ENCODE data around the gene F9. TPM values are rescaled to one million over a fixed set of nuclear protein-coding genes. Genes with fewer than 3 reads are reported as not detected.

Gene F9
- total and polyA plus RNA-seq, 12 donors, result 0.11 to 0.38 (median 0.11) TPM; not detected in 9

DNA sequence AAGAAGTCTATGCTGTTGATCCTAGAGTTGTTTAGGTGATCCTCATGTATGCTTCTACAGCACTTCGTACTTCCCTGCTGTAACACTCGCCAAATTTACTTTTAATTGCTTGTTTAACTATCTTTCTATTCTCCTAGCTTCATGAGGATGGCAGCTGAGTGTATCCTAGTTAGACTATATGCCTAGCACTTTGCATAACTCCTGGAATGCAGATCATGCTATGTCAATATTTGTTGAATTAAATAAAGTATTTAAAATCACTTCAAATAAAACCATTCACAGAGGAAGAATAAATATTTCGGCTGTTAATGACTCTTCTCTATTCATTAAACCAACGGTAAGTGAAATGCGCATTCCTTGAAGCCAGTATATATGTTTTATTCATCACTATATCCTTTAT lies 55.1 kb downstream of the F9 start:
- H3K4me3 ChIP-seq, result no peak overlapping the region
- WGBS, 4 donors, result 71 to 94% (median 85%) methylated on average over 5 of the region's 5 CpGs
- TF ChIP-seq, protein P1, sequence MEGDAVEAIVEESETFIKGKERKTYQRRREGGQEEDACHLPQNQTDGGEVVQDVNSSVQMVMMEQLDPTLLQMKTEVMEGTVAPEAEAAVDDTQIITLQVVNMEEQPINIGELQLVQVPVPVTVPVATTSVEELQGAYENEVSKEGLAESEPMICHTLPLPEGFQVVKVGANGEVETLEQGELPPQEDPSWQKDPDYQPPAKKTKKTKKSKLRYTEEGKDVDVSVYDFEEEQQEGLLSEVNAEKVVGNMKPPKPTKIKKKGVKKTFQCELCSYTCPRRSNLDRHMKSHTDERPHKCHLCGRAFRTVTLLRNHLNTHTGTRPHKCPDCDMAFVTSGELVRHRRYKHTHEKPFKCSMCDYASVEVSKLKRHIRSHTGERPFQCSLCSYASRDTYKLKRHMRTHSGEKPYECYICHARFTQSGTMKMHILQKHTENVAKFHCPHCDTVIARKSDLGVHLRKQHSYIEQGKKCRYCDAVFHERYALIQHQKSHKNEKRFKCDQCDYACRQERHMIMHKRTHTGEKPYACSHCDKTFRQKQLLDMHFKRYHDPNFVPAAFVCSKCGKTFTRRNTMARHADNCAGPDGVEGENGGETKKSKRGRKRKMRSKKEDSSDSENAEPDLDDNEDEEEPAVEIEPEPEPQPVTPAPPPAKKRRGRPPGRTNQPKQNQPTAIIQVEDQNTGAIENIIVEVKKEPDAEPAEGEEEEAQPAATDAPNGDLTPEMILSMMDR (IDR thresholded peaks at IDR 0.05), result no peak
- no peak for TF ChIP-seq POLR2A (IDR thresholded peaks at IDR 0.05)

DNA sequence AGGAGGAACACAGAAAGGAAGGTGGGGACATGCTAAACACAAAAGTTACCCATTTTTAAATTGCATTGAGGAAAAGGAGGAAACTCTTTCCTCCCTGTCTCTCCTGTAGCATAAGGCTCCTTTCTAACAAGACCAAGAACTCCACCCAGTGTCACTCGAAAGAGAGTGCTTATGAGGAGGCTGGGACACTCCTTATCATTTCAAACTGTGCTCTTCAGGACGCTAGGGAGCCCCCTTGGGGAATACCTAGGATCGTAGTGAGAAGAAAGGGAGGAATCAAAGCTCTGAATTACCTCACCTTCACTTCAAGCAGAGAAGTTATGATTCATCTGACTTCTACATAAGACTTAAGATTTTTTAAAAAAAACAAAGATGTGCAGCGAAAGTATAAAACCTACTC lies 65.5 kb downstream of the F9 start:
- TF ChIP-seq, protein P1 (IDR thresholded peaks at IDR 0.05), result no peak
- no peak for TF ChIP-seq POLR2A (IDR thresholded peaks at IDR 0.05)
- intact Hi-C loops (cut with DNase I), result no loop called here
- H3K36me3 ChIP-seq (replicated peaks in 1 of 2), result no peaks in the 10 kb centered on the region
- no peaks in the 10 kb centered on the region for H3K9me3 ChIP-seq (replicated peaks in 1 of 3)
- no peaks in the 10 kb centered on the region for H3K4me1 ChIP-seq (replicated peaks in 1 of 2)
- no peaks in the 10 kb centered on the region for H3K27me3 ChIP-seq
- DNase-seq, result no peak
- WGBS, 4 donors, result 53 to 77% (median 62%) methylated on average over 4 of the region's 4 CpGs
- H3K27ac ChIP-seq, result no peak overlapping the region
- H3K4me3 ChIP-seq, result no peak overlapping the region

More for the DNA sequence above, 55.1 kb downstream of the F9 start:
- Histone ChIP-seq H3K9me3 (replicated peaks in 1 of 3) (no peaks in the 10 kb centered on the region), H3K4me1 (replicated peaks in 1 of 2) (no peaks in the 10 kb centered on the region), H3K27ac (no peak overlapping the region), H3K27me3 (peaks cover 6% of the 10 kb centered on the region), H3K36me3 (replicated peaks in 1 of 2) (no peaks in the 10 kb centered on the region)
- DNase-seq, result no peak
- intact Hi-C loops (cut with DNase I), result no loop called here

DNA sequence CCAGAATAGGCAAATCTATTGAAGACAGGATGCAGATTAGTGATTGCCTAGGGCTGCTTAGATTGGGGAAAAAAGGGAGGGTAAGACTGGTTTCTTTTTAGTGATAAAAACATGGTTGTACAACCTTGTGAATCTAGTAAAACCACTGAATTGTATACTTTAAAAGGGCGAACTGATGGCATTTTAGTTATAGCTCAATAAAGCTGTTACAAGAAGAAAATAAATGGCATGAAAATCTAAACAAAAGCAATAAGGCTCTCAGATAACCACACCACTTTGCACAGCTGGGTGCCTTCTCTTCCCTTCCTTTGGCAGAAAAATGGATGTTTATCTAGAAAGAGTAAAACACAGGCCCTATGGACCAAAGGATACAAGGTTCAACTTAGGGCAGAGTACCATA lies 69.6 kb downstream of the F9 start:
- Histone ChIP-seq H3K9me3 (replicated peaks in 1 of 3) (no peaks in the 10 kb centered on the region), H3K36me3 (replicated peaks in 1 of 2) (no peaks in the 10 kb centered on the region), H3K27ac (no peak overlapping the region), H3K27me3 (no peaks in the 10 kb centered on the region), H3K4me3 (no peak overlapping the region), H3K4me1 (replicated peaks in 1 of 2) (no peaks in the 10 kb centered on the region)
- WGBS, 4 donors, result 55 to 86% (median 77%) methylated on average over 1 of the region's 1 CpG
- TF ChIP-seq, protein P1 (IDR thresholded peaks at IDR 0.05), result no peak
- no peak for TF ChIP-seq POLR2A (IDR thresholded peaks at IDR 0.05)
- DNase-seq, result no peak
- intact Hi-C loops (cut with DNase I), result no loop called here

Other genes with a start within 250 kb of the F9 start
- 10 to 100 TPM in 8 of 9 donors, 1 to 10 TPM in 1; 7.1 to 66.9 (median 28.5) TPM for gene MCF2, start 177.4 kb downstream of the F9 start, total RNA-seq
- 10 to 100 TPM in 2 of 3 donors, 1 to 10 TPM in 1; 9.7 to 29.8 (median 17.9) TPM for gene MCF2, start 177.4 kb downstream of the F9 start, polyA plus RNA-seq